GM12891 (cell line): Measurements from ENCODE around the gene PPP4R3A.

Experiments used
- PAX5 ChIP-seq: IDR thresholded peaks from 2 replicates; pipeline ENCODE4 v1.6.1; 2011; ENCODE audit warnings: low read length, moderate library complexity, mild to moderate bottlenecking; ENCODE audit not compliant: insufficient read depth, severe bottlenecking
- SPI1 ChIP-seq: IDR thresholded peaks from 2 replicates; pipeline ENCODE4 v1.6.1; 2011; ENCODE audit warnings: low read depth, low read length, control low read depth
- TAF1 ChIP-seq: IDR thresholded peaks from 2 replicates; pipeline ENCODE4 v1.6.1; 2011; ENCODE audit warnings: low read depth, low read length, control low read depth

DNA sequence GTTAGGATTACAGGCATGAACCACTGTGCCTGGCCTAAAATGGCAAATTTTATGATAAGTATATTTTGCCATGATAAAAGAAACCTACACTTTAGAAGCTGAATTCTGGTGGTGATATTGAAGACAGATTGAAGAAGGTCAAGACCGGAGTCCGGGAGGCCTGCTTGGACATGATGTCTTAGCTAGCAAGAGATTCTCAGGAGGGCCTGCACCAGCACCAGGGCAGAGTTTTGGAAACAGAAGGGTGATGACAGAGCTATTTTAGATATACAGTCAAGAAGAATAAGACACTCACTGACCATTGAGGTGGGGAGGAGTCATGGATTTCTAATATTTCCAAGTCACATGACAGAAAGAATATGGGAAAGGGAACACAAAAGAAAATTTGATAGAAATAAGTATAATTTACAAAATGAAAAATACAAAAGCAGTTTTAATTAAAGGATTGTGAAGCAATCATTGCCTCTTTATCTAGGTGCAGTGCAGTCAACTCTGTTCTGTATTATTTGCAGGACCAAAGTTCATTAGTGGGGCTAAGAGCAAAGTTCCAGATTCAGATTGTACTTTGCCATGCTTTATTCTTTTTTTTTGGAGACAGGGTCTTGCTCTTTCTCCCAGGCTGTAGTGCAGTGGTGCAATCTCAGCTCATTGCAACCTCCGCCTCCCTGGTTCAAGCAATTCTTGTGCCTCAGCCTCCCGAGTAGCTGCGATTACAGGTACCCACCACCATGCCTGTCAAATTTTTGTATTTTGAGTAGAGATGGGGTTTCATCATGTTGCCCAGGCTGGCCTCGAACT is 9.3 kb upstream of the PPP4R3A start:
- TF ChIP-seq PAX5 = no peak
- TF ChIP-seq SPI1 = no peak
- TF ChIP-seq TAF1 = no peak
